Tibial nerve (tissue), 4 donors: ENCODE results near the gene KCNJ6. TPM values are rescaled to one million over a fixed set of nuclear protein-coding genes. Genes with fewer than 3 reads are reported as not detected.

Experiments used
- DNase-seq, 2 donors: peaks; one replicate each; pipeline ENCODE4 v3.0.0-alpha.2; 2019; ENCODE audit warnings: low spot score in 2 of 2
- H3K27ac ChIP-seq, 4 donors: fragments of 200-600 bp; sonication (generic) in 3 of 4; one replicate each; pipeline ENCODE4 v1.5.1; 2017 to 2019; ENCODE audit warnings: mild to moderate bottlenecking in 1 of 4
- H3K27me3 ChIP-seq, 2 donors: fragments of 200-600 bp; sonication (generic) in 1 of 2; one replicate each; pipeline versions ENCODE4 v1.5.1 to v1.6.0; 2017 to 2019
- H3K36me3 ChIP-seq, 3 donors: fragments of 200-600 bp; sonication (generic); one replicate each; pipeline ENCODE4 v1.5.1; 2018 to 2019
- H3K4me1 ChIP-seq, 4 donors: fragments of 200-600 bp; sonication (generic) in 3 of 4; one replicate each; pipeline ENCODE4 v1.5.1; 2017 to 2019
- H3K4me3 ChIP-seq, 4 donors: fragments of 200-600 bp; sonication (generic) in 3 of 4; one replicate each; pipeline ENCODE4 v1.5.1; 2017 to 2019; ENCODE audit warnings: mild to moderate bottlenecking in 1 of 4, moderate library complexity in 1 of 4
- H3K9me3 ChIP-seq, 4 donors: fragments of 200-600 bp; sonication (generic) in 3 of 4; one replicate each; pipeline ENCODE4 v1.5.1; 2017 to 2019
- EP300 ChIP-seq, 2 donors: sonication (generic); formaldehyde crosslinking; IDR thresholded peaks; one replicate each; pipeline ENCODE4 v1.6.1; 2017; ENCODE audit warnings: antibody characterized with exemption in 2 of 2, mild to moderate bottlenecking in 1 of 2
- POLR2A ChIP-seq, 2 donors: fragments of 450-650 bp; IDR thresholded peaks; one replicate each; pipeline ENCODE4 v1.6.1; 2017; ENCODE audit warnings: antibody characterized with exemption in 2 of 2, mild to moderate bottlenecking in 2 of 2, moderate library complexity in 2 of 2
- WGBS, 2 donors: methylation state at CpG; one replicate each; pipeline ENCODE4 v1.1.5; 2018; 5-methylcytosine and 5-hydroxymethylcytosine counted together
- total RNA-seq, 4 donors: library from RNA; depleted of rRNA; stranded (reverse); fragments of >200 nt; gene quantifications; one replicate each; pipeline ENCODE4 v1.1.0, GENCODE V29; 2016
- TF ChIP-seq, protein P1 (sequence below), 5 experiments: fragments of 200-600 bp in 3 of 5; fragments of 450-650 bp in 2 of 5; sonication (generic) in 3 of 5; IDR thresholded peaks; one replicate each; pipeline ENCODE4 v1.5.1; 2016 to 2019; ENCODE audit warnings: antibody characterized with exemption in 5 of 5, mild to moderate bottlenecking in 3 of 5, moderate library complexity in 2 of 5

KCNJ6 gene
- total RNA-seq, 4 donors from 2014 or later: not detected

DNA sequence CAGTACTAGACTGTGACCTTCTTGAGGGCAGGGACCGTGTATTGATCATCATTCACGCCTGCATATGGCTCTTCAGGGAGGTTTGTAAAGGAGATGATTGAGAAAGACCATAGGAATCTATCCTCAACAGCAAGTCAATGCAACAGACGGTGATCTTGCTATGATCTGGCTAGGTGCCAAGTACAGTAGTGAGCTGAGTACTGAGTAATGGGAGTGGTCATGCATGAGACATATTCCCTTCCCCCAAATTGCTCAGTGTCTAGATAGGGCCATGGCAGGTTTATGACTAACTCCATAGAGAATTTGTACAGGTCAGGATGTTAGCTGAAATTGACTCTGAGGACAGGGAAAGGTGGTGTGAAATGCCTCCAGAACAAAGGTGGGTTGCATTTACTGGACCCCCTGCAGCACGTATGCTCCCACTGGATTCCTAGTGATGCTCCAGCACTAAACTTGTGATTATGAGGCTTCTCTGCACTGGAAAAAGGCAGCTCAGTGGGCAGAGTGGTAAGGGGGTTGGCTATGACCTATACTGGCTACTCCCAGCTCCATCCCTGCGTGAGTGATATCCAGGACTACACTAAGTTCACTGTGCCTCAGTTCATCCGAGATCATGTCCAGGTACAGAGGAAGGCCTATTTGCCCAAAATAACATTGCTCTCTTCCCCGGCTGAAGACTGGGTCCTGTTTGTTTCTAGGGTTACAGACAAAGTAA is 37.2 kb downstream of the KCNJ6 start:
- no peaks in the 10 kb centered on the region for H3K27me3 ChIP-seq
- H3K4me1 ChIP-seq: no peaks in the 10 kb centered on the region
- 67 to 73% methylated on average over 7 of the region's 7 CpGs for WGBS, 2 donors
- H3K36me3 ChIP-seq: no peaks in the 10 kb centered on the region
- H3K27ac ChIP-seq: no peak overlapping the region
- no peaks in the 10 kb centered on the region for H3K9me3 ChIP-seq
- no peak overlapping the region for H3K4me3 ChIP-seq
- TF ChIP-seq POLR2A (IDR thresholded peaks at IDR 0.05): no peak
- no peak for TF ChIP-seq EP300 (IDR thresholded peaks at IDR 0.05)
- TF ChIP-seq, protein P1, sequence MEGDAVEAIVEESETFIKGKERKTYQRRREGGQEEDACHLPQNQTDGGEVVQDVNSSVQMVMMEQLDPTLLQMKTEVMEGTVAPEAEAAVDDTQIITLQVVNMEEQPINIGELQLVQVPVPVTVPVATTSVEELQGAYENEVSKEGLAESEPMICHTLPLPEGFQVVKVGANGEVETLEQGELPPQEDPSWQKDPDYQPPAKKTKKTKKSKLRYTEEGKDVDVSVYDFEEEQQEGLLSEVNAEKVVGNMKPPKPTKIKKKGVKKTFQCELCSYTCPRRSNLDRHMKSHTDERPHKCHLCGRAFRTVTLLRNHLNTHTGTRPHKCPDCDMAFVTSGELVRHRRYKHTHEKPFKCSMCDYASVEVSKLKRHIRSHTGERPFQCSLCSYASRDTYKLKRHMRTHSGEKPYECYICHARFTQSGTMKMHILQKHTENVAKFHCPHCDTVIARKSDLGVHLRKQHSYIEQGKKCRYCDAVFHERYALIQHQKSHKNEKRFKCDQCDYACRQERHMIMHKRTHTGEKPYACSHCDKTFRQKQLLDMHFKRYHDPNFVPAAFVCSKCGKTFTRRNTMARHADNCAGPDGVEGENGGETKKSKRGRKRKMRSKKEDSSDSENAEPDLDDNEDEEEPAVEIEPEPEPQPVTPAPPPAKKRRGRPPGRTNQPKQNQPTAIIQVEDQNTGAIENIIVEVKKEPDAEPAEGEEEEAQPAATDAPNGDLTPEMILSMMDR (IDR thresholded peaks at IDR 0.05): no peak
- no peak for DNase-seq

GRCh38 chr21:37877888-37878684 is 38.2 kb downstream of the KCNJ6 start:
- Histone ChIP-seq H3K27ac (no peak overlapping the region), H3K4me1 (no peaks in the 10 kb centered on the region), H3K36me3 (no peaks in the 10 kb centered on the region), H3K27me3 (no peaks in the 10 kb centered on the region), H3K9me3 (no peaks in the 10 kb centered on the region), H3K4me3 (no peak overlapping the region)
- DNase-seq: no peak
- TF ChIP-seq, protein P1 (IDR thresholded peaks at IDR 0.05): no peak
- no peak for TF ChIP-seq EP300 (IDR thresholded peaks at IDR 0.05)
- 70 to 80% methylated on average over 3 of the region's 3 CpGs for WGBS, 2 donors

DNA sequence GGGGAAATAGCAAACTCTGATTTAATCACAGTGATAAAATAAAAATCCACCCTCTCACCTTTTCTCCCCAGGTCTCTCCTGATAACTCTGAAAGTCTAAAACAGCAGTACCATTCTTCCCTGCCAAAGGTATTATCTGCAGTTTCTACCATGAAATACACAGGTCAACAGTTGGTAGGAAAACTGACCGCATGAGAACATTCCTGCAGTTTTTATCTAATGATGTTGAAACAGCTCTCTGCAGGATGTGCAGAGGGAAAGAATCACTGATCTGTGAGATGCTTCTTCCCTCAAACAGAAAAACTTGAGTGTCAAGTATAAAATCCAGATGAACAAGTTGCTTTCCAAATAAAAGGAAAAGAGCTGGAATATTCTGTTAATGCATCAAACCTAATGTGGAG is 39.1 kb downstream of the KCNJ6 start:
- no peak overlapping the region for H3K27ac ChIP-seq
- no peaks in the 10 kb centered on the region for H3K4me1 ChIP-seq
- DNase-seq: no peak
- TF ChIP-seq, protein P1 (IDR thresholded peaks at IDR 0.05): no peak
- TF ChIP-seq POLR2A (IDR thresholded peaks at IDR 0.05) (no peak), EP300 (IDR thresholded peaks at IDR 0.05) (no peak)
- no peak overlapping the region for H3K4me3 ChIP-seq
- no peaks in the 10 kb centered on the region for H3K36me3 ChIP-seq
- H3K27me3 ChIP-seq: no peaks in the 10 kb centered on the region
- H3K9me3 ChIP-seq: no peaks in the 10 kb centered on the region
- WGBS, 2 donors: 76 to 81% methylated on average over 1 of the region's 1 CpG

DNA sequence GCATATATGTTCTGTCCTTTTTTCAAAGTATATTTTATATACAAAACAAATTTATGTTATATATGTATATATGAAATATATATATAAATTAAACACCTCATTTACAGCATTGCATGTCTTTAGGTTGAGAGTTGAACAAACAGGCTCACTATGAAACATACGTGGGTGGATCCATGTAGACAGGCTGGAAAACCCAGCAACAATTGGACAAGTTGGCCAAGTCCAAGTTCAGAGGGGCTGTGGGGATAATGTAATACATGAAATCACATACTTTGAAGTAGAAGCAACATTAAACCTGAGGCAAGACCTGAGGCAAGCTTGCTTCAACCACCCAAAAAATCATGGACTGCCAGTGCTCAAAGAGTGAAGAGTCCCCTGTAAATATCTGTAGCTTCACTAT is 39.7 kb downstream of the KCNJ6 start:
- H3K4me1 ChIP-seq: no peaks in the 10 kb centered on the region
- 76 to 84% methylated on average over 1 of the region's 1 CpG for WGBS, 2 donors
- H3K4me3 ChIP-seq: no peak overlapping the region

DNA sequence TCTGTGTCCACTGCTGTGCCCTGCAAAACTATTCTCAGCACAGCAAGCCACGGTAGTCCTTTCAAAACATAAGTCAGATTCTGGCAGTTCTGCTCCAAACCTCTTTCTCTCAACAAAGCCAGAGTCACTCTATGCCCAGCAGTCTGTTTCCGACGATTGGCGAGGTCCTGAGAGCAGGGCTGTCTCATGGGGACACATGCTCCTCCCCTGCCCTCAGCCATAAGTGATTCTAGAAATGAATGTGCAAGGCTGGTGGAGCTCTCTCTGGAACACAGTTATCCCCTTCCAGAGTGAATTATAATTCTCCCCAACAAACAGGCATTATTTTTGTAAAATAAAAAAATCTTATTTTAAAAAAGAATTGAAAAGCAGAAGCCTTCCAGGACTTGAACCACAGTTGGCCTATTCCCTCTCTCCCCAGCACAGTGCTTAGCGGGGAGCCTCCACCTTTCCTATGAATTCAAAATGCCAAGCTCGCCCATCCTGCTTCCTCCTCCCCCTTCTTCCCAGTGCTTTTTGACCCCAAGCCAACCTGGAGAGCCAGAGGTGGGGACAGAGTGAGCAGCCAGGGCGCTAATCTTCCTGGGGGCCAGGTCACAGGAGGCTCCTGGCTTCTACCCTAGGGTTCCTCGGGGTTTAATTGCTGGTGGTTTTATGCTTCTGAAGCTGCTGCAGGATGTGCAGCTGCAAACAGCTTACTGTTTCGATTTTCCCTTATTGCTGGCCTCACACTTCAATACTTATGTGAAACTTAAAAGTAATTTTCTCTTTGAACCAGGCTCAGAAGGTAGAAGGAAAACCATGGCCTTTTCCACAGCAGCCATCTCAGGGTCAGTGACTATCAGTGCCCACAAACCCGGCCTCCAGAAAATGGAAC is 41.1 kb downstream of the KCNJ6 start:
- Histone ChIP-seq H3K36me3 (no peaks in the 10 kb centered on the region), H3K4me1 (no peaks in the 10 kb centered on the region), H3K27ac (no peak overlapping the region), H3K9me3 (no peaks in the 10 kb centered on the region), H3K4me3 (no peak overlapping the region), H3K27me3 (no peaks in the 10 kb centered on the region)
- TF ChIP-seq, protein P1 (IDR thresholded peaks at IDR 0.05): no peak
- TF ChIP-seq EP300 (IDR thresholded peaks at IDR 0.05) (no peak), POLR2A (IDR thresholded peaks at IDR 0.05) (no peak)
- no peak for DNase-seq
- WGBS, 2 donors: 51 to 62% methylated on average over 10 of the region's 10 CpGs

More for the DNA sequence above, 39.7 kb downstream of the KCNJ6 start:
- no peaks in the 10 kb centered on the region for H3K27me3 ChIP-seq
- no peak for TF ChIP-seq EP300 (IDR thresholded peaks at IDR 0.05)
- H3K36me3 ChIP-seq: no peaks in the 10 kb centered on the region
- no peaks in the 10 kb centered on the region for H3K9me3 ChIP-seq
- H3K27ac ChIP-seq: no peak overlapping the region
- DNase-seq: no peak
